OCI-LY7 (cell line): Measurements from ENCODE around the gene NPNT.

Experiments
- EZH2phosphoT487 ChIP-seq: fragments of 200-600 bp; sonication (generic); IDR thresholded peaks from 2 replicates; pipeline ENCODE4 v1.6.1; 2018; ENCODE audit warnings: low read depth, borderline replicate concordance, mild to moderate bottlenecking, mixed run types, antibody characterized with exemption, low read length, moderate library complexity, mixed read lengths
- TF ChIP-seq, protein P1 (sequence below): fragments of 200-600 bp; sonication (generic); conservative IDR thresholded peaks from 2 replicates; pipeline ENCODE4 v1.5.1; 2014; ENCODE audit warnings: mild to moderate bottlenecking, antibody characterized with exemption, low read length, moderate library complexity, mixed read lengths

DNA sequence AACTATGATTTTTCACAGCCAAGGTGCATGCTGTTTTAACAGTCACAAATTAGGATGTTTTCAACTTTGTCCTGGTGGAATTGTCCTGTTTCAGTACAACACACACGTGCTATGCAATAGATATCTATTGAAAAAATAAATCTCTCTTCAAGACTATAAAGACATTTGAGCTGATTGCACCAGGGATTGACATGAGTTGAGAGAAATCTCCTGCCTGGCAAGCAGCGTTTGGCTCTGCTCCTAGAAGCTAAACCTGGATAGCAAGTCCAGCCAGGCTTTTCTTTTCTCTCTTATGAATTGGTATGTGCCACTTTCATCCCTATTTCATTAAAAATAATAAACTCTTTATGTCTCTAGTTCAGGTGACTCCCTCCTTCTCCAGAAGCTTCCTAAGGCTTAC is 16.6 kb upstream of the NPNT start:
- TF ChIP-seq, protein P1, sequence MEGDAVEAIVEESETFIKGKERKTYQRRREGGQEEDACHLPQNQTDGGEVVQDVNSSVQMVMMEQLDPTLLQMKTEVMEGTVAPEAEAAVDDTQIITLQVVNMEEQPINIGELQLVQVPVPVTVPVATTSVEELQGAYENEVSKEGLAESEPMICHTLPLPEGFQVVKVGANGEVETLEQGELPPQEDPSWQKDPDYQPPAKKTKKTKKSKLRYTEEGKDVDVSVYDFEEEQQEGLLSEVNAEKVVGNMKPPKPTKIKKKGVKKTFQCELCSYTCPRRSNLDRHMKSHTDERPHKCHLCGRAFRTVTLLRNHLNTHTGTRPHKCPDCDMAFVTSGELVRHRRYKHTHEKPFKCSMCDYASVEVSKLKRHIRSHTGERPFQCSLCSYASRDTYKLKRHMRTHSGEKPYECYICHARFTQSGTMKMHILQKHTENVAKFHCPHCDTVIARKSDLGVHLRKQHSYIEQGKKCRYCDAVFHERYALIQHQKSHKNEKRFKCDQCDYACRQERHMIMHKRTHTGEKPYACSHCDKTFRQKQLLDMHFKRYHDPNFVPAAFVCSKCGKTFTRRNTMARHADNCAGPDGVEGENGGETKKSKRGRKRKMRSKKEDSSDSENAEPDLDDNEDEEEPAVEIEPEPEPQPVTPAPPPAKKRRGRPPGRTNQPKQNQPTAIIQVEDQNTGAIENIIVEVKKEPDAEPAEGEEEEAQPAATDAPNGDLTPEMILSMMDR = no peak
- TF ChIP-seq EZH2phosphoT487 = no peak
